H1 (cell line): ENCODE data around the gene C1orf174. TPM values are rescaled to one million over a fixed set of nuclear protein-coding genes. Genes with fewer than 3 reads are reported as not detected.

Experiments
- CTCF ChIA-PET: fragments of 300-600 bp; sonication (Branson Sonifier 250); formaldehyde crosslinking; loops from one replicate; lab custom pipeline; 2021; ENCODE audit not compliant: partially characterized antibody; lab: Charles Lee
- POLR2A ChIA-PET: fragments of 300-600 bp; sonication (Branson Sonifier 250); formaldehyde crosslinking; loops from one replicate; lab custom pipeline; 2021; ENCODE audit warnings: inconsistent platforms; ENCODE audit not compliant: partially characterized antibody; lab: Charles Lee
- DNase-seq, 2 experiments: peaks; one replicate each; pipeline versions ENCODE4 v3.0.0 to v3.0.0-alpha.2; 2010 to 2022; ENCODE audit warnings: low spot score in 2 of 2, low read depth in 1 of 2, mixed read lengths in 1 of 2
- FAIRE-seq: peaks from 2 replicates; lab custom pipeline; 2011; peaks lifted over from hg19 to GRCh38; lab: Jason Lieb, UNC
- H2AFZ ChIP-seq: 2 replicates; pipeline ENCODE4 v1.8.1; 2012; ENCODE audit warnings: low read length, inconsistent platforms
- H2AK5ac ChIP-seq: 2 replicates; pipeline ENCODE4 v1.6.1; 2013; ENCODE audit warnings: low read depth, low read length
- H2BK120ac ChIP-seq: replicated peaks from 2 replicates; pipeline ENCODE3; 2013; ENCODE audit warnings: low read depth, low read length, inconsistent platforms
- H2BK12ac ChIP-seq: 2 replicates; pipeline ENCODE4 v1.6.1; 2013; ENCODE audit warnings: low read depth, low read length
- H2BK15ac ChIP-seq: 2 replicates; pipeline ENCODE4 v1.6.1; 2013; ENCODE audit warnings: low read length
- H2BK20ac ChIP-seq: 2 replicates; pipeline ENCODE4 v1.6.1; 2013; ENCODE audit warnings: low read length
- H2BK5ac ChIP-seq: 2 replicates; pipeline ENCODE4 v1.6.1; 2013; ENCODE audit warnings: low read depth, low read length
- H3K14ac ChIP-seq: 2 replicates; pipeline ENCODE4 v1.6.1; 2013; ENCODE audit warnings: inconsistent platforms; ENCODE audit not compliant: insufficient read length
- H3K18ac ChIP-seq: 2 replicates; pipeline ENCODE4 v1.6.1; 2013; ENCODE audit warnings: low read length; ENCODE audit errors: extremely low read depth
- H3K23ac ChIP-seq: 2 replicates; pipeline ENCODE4 v1.6.1; 2013; ENCODE audit warnings: inconsistent platforms; ENCODE audit not compliant: insufficient read length
- H3K23me2 ChIP-seq: 2 replicates; pipeline ENCODE4 v1.6.1; 2013; ENCODE audit warnings: low read depth, low read length
- H3K27ac ChIP-seq: 2 replicates; pipeline ENCODE4 v1.6.1; 2011; ENCODE audit warnings: low read depth, low read length, inconsistent platforms
- H3K27me3 ChIP-seq, 4 experiments: replicated peaks in 1 of 4; 1 replicate in 1 of 4; 2 replicates in 3 of 4; pipeline versions ENCODE4 v1.6.1 to v1.8.1; 2011 to 2013; ENCODE audit warnings: low read length in 3 of 4, mild to moderate bottlenecking in 3 of 4, inconsistent platforms in 2 of 4, mixed read lengths in 2 of 4, moderate library complexity in 1 of 4; ENCODE audit not compliant: control insufficient read depth in 3 of 4, insufficient read depth in 3 of 4; ENCODE audit errors: extremely low read depth in 1 of 4
- H3K36me3 ChIP-seq, 4 experiments: 2 replicates each; pipeline versions ENCODE4 v1.6.1 to v1.8.1; 2011 to 2013; ENCODE audit warnings: mild to moderate bottlenecking in 4 of 4, low read length in 3 of 4, moderate library complexity in 2 of 4, control low read depth in 1 of 4, inconsistent platforms in 1 of 4; ENCODE audit not compliant: insufficient read depth in 4 of 4, control insufficient read depth in 2 of 4
- H3K4ac ChIP-seq: replicated peaks from 2 replicates; pipeline ENCODE3; 2013; ENCODE audit warnings: low read length, low read depth, mixed read lengths, inconsistent platforms; ENCODE audit not compliant: insufficient read length
- H3K4me1 ChIP-seq, 4 experiments: replicated peaks in 1 of 4; 1 replicate in 1 of 4; 2 replicates in 3 of 4; pipeline versions ENCODE4 v1.6.1 to v1.8.1; 2011 to 2013; ENCODE audit warnings: low read length in 3 of 4, inconsistent platforms in 2 of 4, mixed read lengths in 1 of 4; ENCODE audit not compliant: insufficient read depth in 4 of 4, control insufficient read depth in 3 of 4
- H3K4me2 ChIP-seq, 2 experiments: 2 replicates each; pipeline versions ENCODE4 v1.6.1 to v1.8.1; 2011 to 2013; ENCODE audit warnings: low read depth in 2 of 2, low read length in 2 of 2, control low read depth in 1 of 2, inconsistent platforms in 1 of 2, mild to moderate bottlenecking in 1 of 2; ENCODE audit not compliant: insufficient read depth in 1 of 2
- H3K4me3 ChIP-seq, 4 experiments: fragments of 200-600, 300-600 bp in 1 of 4; sonication (generic), shearing (Covaris generic), sonication (Bioruptor Twin) in 1 of 4; 2 replicates each; pipeline versions ENCODE4 v1.5.1 to v1.8.1; 2011 to 2016; ENCODE audit warnings: low read length in 4 of 4, low read depth in 3 of 4, control low read depth in 2 of 4, inconsistent platforms in 2 of 4, mild to moderate bottlenecking in 2 of 4, mixed read lengths in 1 of 4, moderate library complexity in 1 of 4; ENCODE audit not compliant: insufficient read depth in 2 of 4; ENCODE audit errors: extremely low read depth in 1 of 4
- H3K56ac ChIP-seq: replicated peaks from 2 replicates; pipeline ENCODE3; 2013; ENCODE audit warnings: low read depth, mild to moderate bottlenecking, mixed read lengths, low read length, inconsistent platforms; ENCODE audit not compliant: insufficient read length
- H3K79me1 ChIP-seq: 2 replicates; pipeline ENCODE4 v1.6.1; 2013; ENCODE audit warnings: low read depth, low read length, control low read depth
- H3K79me2 ChIP-seq, 2 experiments: 2 replicates each; pipeline versions ENCODE4 v1.6.1 to v1.8.1; 2012 to 2013; ENCODE audit warnings: low read length in 2 of 2, mild to moderate bottlenecking in 2 of 2, inconsistent platforms in 1 of 2; ENCODE audit not compliant: insufficient read depth in 2 of 2, control insufficient read depth in 1 of 2
- H3K9ac ChIP-seq, 4 experiments: replicated peaks in 1 of 4; 1 replicate in 1 of 4; 2 replicates in 3 of 4; pipeline versions ENCODE4 v1.6.1 to v1.8.1; 2011 to 2013; ENCODE audit warnings: low read depth in 3 of 4, low read length in 3 of 4, control low read depth in 2 of 4, mild to moderate bottlenecking in 2 of 4, moderate library complexity in 2 of 4, inconsistent platforms in 1 of 4; ENCODE audit errors: extremely low read depth in 1 of 4
- H3K9me3 ChIP-seq, 2 experiments: 2 replicates each; pipeline versions ENCODE4 v1.6.1 to v1.8.1; 2012 to 2013; ENCODE audit warnings: mild to moderate bottlenecking in 2 of 2, moderate library complexity in 2 of 2, control low read depth in 1 of 2, inconsistent platforms in 1 of 2, low read depth in 1 of 2, low read length in 1 of 2, mixed read lengths in 1 of 2; ENCODE audit not compliant: insufficient read depth in 2 of 2
- H4K20me1 ChIP-seq, 2 experiments: replicated peaks in 1 of 2; 2 replicates each; pipeline versions ENCODE3 to v1.8.1; 2011 to 2013; ENCODE audit warnings: inconsistent platforms in 2 of 2, low read length in 2 of 2, mild to moderate bottlenecking in 1 of 2; ENCODE audit not compliant: insufficient read depth in 2 of 2, control insufficient read depth in 1 of 2
- H4K5ac ChIP-seq: 2 replicates; pipeline ENCODE4 v1.6.1; 2013; ENCODE audit warnings: low read length, low read depth, mixed read lengths, inconsistent platforms; ENCODE audit not compliant: insufficient read length
- H4K8ac ChIP-seq: 2 replicates; pipeline ENCODE4 v1.8.0; 2013; ENCODE audit warnings: mild to moderate bottlenecking, moderate library complexity, low read length, inconsistent platforms; ENCODE audit not compliant: insufficient read depth; ENCODE audit errors: extremely low read depth
- H4K91ac ChIP-seq: replicated peaks from 2 replicates; pipeline ENCODE3; 2013; ENCODE audit warnings: low read length, mixed read lengths, inconsistent platforms; ENCODE audit not compliant: insufficient read length
- BCL11A ChIP-seq, 2 experiments: IDR thresholded peaks; one replicate each; pipeline ENCODE4 v1.6.1; 2011; ENCODE audit warnings: low read depth in 2 of 2, low read length in 2 of 2, mild to moderate bottlenecking in 2 of 2
- CBX5 ChIP-seq: fragments of 300-800, 300-1000 bp; sonication (generic); IDR thresholded peaks from 2 replicates; pipeline ENCODE4 v1.7.1; 2016; ENCODE audit warnings: antibody characterized with exemption, low read length, low read depth
- GABPA ChIP-seq: IDR thresholded peaks from 2 replicates; pipeline ENCODE4 v1.6.1; 2011; ENCODE audit warnings: mild to moderate bottlenecking, low read length, moderate library complexity, borderline replicate concordance; ENCODE audit not compliant: insufficient read depth
- HDAC6 ChIP-seq: IDR thresholded peaks from one replicate; pipeline ENCODE4 v1.7.1; 2012; ENCODE audit warnings: low read depth, mild to moderate bottlenecking, inconsistent platforms, low read length, moderate library complexity
- JUN ChIP-seq: IDR thresholded peaks from 2 replicates; pipeline ENCODE4 v1.6.1; 2011; ENCODE audit warnings: low read depth, mild to moderate bottlenecking, improper control_type of control experiment, low read length
- POLR2AphosphoS5 ChIP-seq: IDR thresholded peaks from 2 replicates; pipeline ENCODE4 v1.6.1; 2011; ENCODE audit warnings: low read depth, low read length
- RBBP5 ChIP-seq: IDR thresholded peaks from 2 replicates; pipeline ENCODE4 v1.7.1; 2012; ENCODE audit warnings: low read depth, mild to moderate bottlenecking, inconsistent platforms, low read length, moderate library complexity, borderline replicate concordance
- RXRA ChIP-seq: IDR thresholded peaks from 2 replicates; pipeline ENCODE4 v1.6.1; 2011; ENCODE audit warnings: low read depth, mild to moderate bottlenecking, low read length, moderate library complexity; ENCODE audit not compliant: insufficient read depth
- SUZ12 ChIP-seq: fragments of 200-600 bp; sonication (generic); IDR thresholded peaks from 2 replicates; pipeline ENCODE4 v1.6.1; 2012; ENCODE audit warnings: mild to moderate bottlenecking, inconsistent platforms, low read length, moderate library complexity, mixed read lengths
- TBP ChIP-seq: IDR thresholded peaks from 2 replicates; pipeline ENCODE4 v1.6.1; 2011; ENCODE audit warnings: low read depth, low read length, improper control_type of control experiment
- WGBS, 2 experiments: shearing (Covaris generic) in 1 of 2; methylation state at CpG; one replicate each; pipeline versions ENCODE4 v1.1.6 to v1.1.7; 2013 to 2015; ENCODE audit warnings: low lambda C conversion rate in 2 of 2, mixed read lengths in 2 of 2, inconsistent platforms in 1 of 2, low coverage in 1 of 2, missing lambda C conversion rate in 1 of 2; ENCODE audit not compliant: insufficient replicate concordance in 2 of 2, insufficient coverage in 1 of 2, insufficient read length in 1 of 2; ENCODE audit errors: extremely low coverage in 1 of 2, missing lambda C conversion rate in 1 of 2; 5-methylcytosine and 5-hydroxymethylcytosine counted together
- polyA plus RNA-seq, 7 experiments: library from polyadenylated mRNA; depleted of rRNA in 3 of 7; stranded (reverse) in 5 of 7; unstranded in 2 of 7; fragments of >200 nt in 5 of 7; fragments of 200-250 nt in 2 of 7; gene quantifications; 1 replicate in 5 of 7; 2 replicates in 1 of 7; 4 replicates in 1 of 7; pipeline versions ENCODE4 v1.2.1 to v1.2.3, GENCODE V29; 2011 to 2013; ENCODE audit warnings: missing spikeins in 2 of 7, mixed read lengths in 2 of 7
- total RNA-seq: library from RNA; stranded (reverse); fragmentation: NEBNext Ultra II Directional; extraction: Animal tissue kit (Norgen Biotek cat#: 25700); gene quantifications from 2 replicates; pipeline ENCODE4 v1.2.1, GENCODE V29; 2021
- TF ChIP-seq, protein P1 (sequence below), 3 experiments: IDR thresholded peaks; 1 replicate in 2 of 3; 2 replicates in 1 of 3; pipeline versions ENCODE4 v1.5.1 to v1.6.1; 2011; ENCODE audit warnings: low read length in 3 of 3, mild to moderate bottlenecking in 3 of 3, inconsistent platforms in 2 of 3, low read depth in 1 of 3, moderate library complexity in 1 of 3; ENCODE audit not compliant: insufficient read depth in 1 of 3; ENCODE audit errors: control extremely low read depth in 1 of 3

C1orf174 gene
- total and polyA plus RNA-seq, 2 of the 8 experiments (the other 6 are each of a cell fraction or from before 2014, with no cell fraction given) = 28.4 to 32.4 TPM

DNA sequence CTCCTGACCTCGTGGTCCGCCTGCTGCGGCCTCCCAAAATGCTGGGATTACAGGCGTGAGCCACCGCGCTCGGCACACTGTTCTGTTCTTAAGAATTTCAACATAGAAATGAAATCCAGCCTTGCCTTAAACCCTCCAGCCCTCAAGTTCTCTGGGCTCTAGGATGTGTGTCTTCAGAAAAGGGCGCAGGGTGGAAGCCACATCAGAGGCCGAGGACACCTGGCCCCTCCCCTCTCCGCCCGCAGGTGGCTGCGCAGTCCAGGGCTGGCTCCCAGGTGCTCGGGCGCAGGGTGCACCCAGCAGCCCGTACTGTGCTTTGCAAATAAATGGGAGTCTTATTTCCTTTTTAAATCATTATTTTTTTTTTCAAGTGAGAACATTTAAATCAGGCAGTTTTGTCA is 2.0 kb upstream of the C1orf174 start:
- Histone ChIP-seq H3K27me3 (no peaks in the 10 kb centered on the region), H3K79me1 (peaks cover 4% of the 10 kb centered on the region; the same call in 1 of the 2 replicates), H3K9me3 (no peaks in the 10 kb centered on the region), H2BK5ac (no peak overlapping the region), H3K4me2 (no peak overlapping the region), H2BK120ac (no peak overlapping the region), H3K79me2 (peaks cover 5 to 23% of the 10 kb centered on the region in 2 experiments; a peak in 3 of 4 replicates), H3K18ac (no peak overlapping the region), H4K5ac (no peak overlapping the region), H2BK20ac (no peak overlapping the region), H3K23me2 (peaks cover 8% of the 10 kb centered on the region), H3K9ac (no peak overlapping the region), H2BK12ac (no peak overlapping the region), H4K91ac (no peak overlapping the region), H3K14ac (no peak overlapping the region), H3K4me3 (no peak overlapping the region), H4K8ac (no peak overlapping the region), H2BK15ac (no peak overlapping the region), H3K4ac (no peak overlapping the region), H3K23ac (no peak overlapping the region), H2AFZ (no peak overlapping the region), H3K27ac (no peak overlapping the region), H3K4me1 (peaks cover 0 to 12% (median 3%) of the 10 kb centered on the region in 4 experiments; a peak in 1 of 7 replicates), H3K36me3 (no peaks in the 10 kb centered on the region), H2AK5ac (no peak overlapping the region), H3K56ac (no peak overlapping the region), H4K20me1 (peaks cover 0 to 3% of the 10 kb centered on the region in 2 experiments)
- FAIRE-seq = no peak
- POLR2A ChIA-PET = no interaction called here
- CTCF ChIA-PET = interaction anchor here (1.1 kb wide), 1 partner anchor 17 kb away, joined by 3 read pairs; no protein-coding TSS in a partner anchor
- 95% methylated on average over 15 of the region's 15 CpGs; no CpG with 5 or more reads in 1 of the 2 experiments for WGBS, 2 experiments
- no peak for DNase-seq
- TF ChIP-seq TBP (no peak), BCL11A (IDR thresholded peaks at IDR 0.05; ENCODE audit: low read depth in 2 of 2, low read length in 2 of 2) (no peak), SUZ12 (no peak), JUN (no peak), CBX5 (no peak), POLR2AphosphoS5 (no peak), RXRA (no peak), HDAC6 (no peak), GABPA (no peak), RBBP5 (no peak)
- TF ChIP-seq, protein P1, sequence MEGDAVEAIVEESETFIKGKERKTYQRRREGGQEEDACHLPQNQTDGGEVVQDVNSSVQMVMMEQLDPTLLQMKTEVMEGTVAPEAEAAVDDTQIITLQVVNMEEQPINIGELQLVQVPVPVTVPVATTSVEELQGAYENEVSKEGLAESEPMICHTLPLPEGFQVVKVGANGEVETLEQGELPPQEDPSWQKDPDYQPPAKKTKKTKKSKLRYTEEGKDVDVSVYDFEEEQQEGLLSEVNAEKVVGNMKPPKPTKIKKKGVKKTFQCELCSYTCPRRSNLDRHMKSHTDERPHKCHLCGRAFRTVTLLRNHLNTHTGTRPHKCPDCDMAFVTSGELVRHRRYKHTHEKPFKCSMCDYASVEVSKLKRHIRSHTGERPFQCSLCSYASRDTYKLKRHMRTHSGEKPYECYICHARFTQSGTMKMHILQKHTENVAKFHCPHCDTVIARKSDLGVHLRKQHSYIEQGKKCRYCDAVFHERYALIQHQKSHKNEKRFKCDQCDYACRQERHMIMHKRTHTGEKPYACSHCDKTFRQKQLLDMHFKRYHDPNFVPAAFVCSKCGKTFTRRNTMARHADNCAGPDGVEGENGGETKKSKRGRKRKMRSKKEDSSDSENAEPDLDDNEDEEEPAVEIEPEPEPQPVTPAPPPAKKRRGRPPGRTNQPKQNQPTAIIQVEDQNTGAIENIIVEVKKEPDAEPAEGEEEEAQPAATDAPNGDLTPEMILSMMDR (IDR thresholded peaks at IDR 0.05; ENCODE audit: control extremely low read depth in 1 of 3, insufficient read depth in 1 of 3, low read depth in 1 of 3, low read length in 3 of 3) = no peak
